PC-3 (cell line): ENCODE measurements around the gene RPL3.

Experiments used
- EZH2 ChIP-seq: fragments of 300-600 bp; sonication (generic); IDR thresholded peaks from one replicate; pipeline ENCODE4 v1.6.1; 2017; ENCODE audit warnings: antibody characterized with exemption, mild to moderate bottlenecking, low read length; ENCODE audit not compliant: unreplicated experiment
- TF ChIP-seq, protein P1 (sequence below): fragments of 300-600 bp; sonication (generic); conservative IDR thresholded peaks from 2 replicates; pipeline ENCODE4 v1.5.1; 2017; ENCODE audit warnings: antibody characterized with exemption, low read depth, mild to moderate bottlenecking, low read length

DNA sequence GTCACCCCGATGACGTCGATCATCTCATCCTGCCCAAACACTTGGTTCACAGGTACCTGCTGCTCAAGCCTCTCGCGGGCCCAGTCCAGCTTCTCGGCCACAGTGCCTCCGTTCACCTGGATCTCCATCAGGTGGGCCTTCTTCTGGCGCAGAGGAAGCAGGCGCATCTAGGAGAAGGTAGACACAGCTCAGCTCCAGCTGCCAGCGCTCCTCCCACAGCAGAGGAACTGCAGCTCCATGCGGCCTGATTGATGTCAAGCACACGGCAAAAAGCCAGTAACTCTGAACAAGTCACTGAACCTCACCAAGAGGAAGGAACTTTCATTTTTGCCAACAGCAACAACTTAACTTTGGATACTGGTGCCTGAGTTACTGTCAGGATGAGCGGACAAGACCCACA, 4.0 kb downstream of the RPL3 start:
- TF ChIP-seq, protein P1, sequence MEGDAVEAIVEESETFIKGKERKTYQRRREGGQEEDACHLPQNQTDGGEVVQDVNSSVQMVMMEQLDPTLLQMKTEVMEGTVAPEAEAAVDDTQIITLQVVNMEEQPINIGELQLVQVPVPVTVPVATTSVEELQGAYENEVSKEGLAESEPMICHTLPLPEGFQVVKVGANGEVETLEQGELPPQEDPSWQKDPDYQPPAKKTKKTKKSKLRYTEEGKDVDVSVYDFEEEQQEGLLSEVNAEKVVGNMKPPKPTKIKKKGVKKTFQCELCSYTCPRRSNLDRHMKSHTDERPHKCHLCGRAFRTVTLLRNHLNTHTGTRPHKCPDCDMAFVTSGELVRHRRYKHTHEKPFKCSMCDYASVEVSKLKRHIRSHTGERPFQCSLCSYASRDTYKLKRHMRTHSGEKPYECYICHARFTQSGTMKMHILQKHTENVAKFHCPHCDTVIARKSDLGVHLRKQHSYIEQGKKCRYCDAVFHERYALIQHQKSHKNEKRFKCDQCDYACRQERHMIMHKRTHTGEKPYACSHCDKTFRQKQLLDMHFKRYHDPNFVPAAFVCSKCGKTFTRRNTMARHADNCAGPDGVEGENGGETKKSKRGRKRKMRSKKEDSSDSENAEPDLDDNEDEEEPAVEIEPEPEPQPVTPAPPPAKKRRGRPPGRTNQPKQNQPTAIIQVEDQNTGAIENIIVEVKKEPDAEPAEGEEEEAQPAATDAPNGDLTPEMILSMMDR, result no peak
- TF ChIP-seq EZH2, result no peak
